Measurements from ENCODE around the gene PXDN. TPM values are rescaled to one million over a fixed set of nuclear protein-coding genes. Genes with fewer than 3 reads are reported as not detected.

Gene PXDN
- total RNA-seq, 1 donor from 2014 or later, result 36.3 TPM

DNA sequence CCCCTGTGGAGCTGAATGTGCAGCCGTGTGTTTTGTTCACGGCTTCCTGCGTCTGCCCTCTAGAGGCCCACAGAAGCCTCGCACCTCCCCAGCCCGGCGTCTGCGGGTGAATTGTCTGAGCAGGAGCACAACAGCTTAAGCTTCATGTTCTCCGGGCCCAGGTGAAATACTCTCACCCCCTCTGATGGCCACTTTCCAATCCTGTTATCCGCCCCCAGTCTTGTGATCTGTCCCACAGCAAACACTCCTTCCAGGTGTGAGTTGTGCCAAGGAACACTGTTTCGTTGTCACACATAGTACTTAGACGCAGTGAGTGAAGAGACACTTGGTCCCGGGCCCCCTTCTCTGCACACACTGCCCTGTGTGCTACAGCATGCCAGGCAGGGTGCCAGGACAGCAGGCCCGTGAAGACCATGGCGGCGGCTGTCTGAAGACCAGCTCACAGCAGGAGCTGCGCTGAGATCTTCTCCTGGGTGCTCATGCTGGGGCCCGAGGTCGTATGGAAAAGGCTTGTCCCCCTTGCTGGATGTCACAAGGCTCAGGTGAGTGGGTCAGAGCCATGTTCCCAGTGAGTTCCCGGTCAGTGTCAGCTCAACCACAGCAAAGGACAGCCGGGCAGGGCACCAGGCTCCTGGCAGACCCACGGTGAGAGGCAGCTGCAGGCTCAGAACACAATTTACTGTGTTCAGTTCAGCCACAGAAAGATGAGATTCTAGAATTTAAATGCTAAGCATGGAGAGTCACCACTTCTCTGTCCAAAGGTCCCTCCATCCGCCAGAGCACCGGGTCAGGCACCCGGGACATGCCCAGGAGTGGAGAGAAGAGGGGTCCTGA, 6.8 kb upstream of the PXDN start:
- Histone ChIP-seq H3K27ac (no peak overlapping the region), H3K36me3 (no peaks in the 10 kb centered on the region), H3K4me3 (no peak overlapping the region), H3K27me3 (ENCODE audit: low read depth) (peaks cover 4% of the 10 kb centered on the region), H3K9me3 (no peaks in the 10 kb centered on the region), H3K4me1 (peaks cover 3% of the 10 kb centered on the region)
- peak; percentile 76 for DNase-seq
- TF ChIP-seq, protein P1, sequence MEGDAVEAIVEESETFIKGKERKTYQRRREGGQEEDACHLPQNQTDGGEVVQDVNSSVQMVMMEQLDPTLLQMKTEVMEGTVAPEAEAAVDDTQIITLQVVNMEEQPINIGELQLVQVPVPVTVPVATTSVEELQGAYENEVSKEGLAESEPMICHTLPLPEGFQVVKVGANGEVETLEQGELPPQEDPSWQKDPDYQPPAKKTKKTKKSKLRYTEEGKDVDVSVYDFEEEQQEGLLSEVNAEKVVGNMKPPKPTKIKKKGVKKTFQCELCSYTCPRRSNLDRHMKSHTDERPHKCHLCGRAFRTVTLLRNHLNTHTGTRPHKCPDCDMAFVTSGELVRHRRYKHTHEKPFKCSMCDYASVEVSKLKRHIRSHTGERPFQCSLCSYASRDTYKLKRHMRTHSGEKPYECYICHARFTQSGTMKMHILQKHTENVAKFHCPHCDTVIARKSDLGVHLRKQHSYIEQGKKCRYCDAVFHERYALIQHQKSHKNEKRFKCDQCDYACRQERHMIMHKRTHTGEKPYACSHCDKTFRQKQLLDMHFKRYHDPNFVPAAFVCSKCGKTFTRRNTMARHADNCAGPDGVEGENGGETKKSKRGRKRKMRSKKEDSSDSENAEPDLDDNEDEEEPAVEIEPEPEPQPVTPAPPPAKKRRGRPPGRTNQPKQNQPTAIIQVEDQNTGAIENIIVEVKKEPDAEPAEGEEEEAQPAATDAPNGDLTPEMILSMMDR (IDR thresholded peaks at IDR 0.05), result peak; percentile 80
- intact Hi-C loops (cut with DNase I), result no loop called here
- ATAC-seq, result peak; percentile 80 to 85

DNA sequence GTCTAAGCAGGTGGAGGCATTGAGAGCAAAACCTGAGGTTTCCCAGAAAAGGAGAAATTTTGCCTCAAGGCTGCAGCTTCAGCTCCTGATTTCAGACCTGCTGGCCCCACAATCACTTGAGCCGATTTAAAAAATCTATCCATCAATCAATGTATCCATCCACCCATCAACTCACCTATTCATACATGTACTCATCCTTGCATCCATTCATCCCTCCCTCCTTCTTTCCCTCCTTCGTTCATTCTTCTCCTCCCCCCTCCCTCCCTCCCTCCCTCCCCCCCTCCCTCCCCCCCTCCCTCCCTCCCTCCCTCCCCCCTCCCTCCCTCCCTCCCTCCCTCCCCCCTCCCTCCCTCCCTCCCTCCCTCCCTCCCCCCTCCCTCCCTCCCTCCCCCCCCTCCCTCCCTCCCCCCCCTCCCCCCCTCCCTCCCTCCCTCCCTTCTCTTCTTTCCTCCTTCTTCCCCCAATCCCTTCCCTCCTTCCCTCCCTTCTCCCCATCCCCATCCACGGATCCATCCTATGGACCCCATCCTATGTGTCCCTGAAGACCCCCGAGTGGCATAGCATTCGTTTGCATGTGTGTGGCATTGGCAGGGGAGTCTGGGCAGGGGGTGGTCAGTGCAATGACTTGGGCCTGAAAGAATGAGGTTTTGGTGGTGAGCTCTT, 6.1 kb upstream of the PXDN start:
- Histone ChIP-seq H3K9me3 (no peaks in the 10 kb centered on the region), H3K27me3 (ENCODE audit: low read depth) (peaks cover 4% of the 10 kb centered on the region), H3K4me3 (no peak overlapping the region), H3K4me1 (peaks cover 3% of the 10 kb centered on the region), H3K36me3 (no peaks in the 10 kb centered on the region), H3K27ac (no peak overlapping the region)
- intact Hi-C loops (cut with DNase I), result no loop called here
- DNase-seq (no peak), ATAC-seq (no peak)
- TF ChIP-seq, protein P1 (IDR thresholded peaks at IDR 0.05), result no peak

DNA sequence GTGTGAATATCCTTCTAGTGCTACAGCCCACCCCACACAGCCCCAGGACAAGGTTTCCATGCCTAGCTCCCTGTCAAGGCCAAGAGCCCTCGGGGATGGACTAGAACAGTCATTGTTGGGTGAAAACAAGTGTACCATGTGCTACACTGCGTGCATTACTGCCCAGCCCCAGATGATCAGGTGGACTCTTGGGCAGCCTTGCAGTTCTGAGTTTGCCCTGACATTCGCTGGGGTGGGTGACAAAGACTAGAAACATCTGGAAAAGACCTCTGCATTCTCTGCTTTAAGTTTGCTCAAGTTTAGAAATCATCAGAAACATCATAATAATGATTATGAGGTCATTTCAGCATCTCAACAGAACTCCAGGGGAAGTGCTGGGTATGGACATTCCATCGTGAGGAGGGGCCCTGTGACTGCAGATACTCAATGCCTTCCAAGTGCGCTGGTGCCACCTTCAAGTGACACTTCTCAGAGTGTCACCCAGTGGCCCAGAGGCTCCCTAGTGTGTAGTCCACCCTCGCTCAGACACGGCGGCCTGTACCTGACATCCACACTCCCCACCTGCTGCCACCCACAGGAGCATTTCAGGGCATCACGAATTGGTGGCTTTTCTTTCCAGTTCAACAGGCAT, 5.3 kb upstream of the PXDN start:
- Histone ChIP-seq H3K9me3 (no peaks in the 10 kb centered on the region), H3K4me3 (no peak overlapping the region), H3K27me3 (ENCODE audit: low read depth) (peaks cover 12% of the 10 kb centered on the region), H3K36me3 (no peaks in the 10 kb centered on the region), H3K27ac (peak overlapping the region; percentile 46), H3K4me1 (peaks cover 9% of the 10 kb centered on the region)
- intact Hi-C loops (cut with DNase I), result no loop called here
- DNase-seq (no peak), ATAC-seq (peak; percentile 40 to 66)
- TF ChIP-seq, protein P1 (IDR thresholded peaks at IDR 0.05), result no peak

DNA sequence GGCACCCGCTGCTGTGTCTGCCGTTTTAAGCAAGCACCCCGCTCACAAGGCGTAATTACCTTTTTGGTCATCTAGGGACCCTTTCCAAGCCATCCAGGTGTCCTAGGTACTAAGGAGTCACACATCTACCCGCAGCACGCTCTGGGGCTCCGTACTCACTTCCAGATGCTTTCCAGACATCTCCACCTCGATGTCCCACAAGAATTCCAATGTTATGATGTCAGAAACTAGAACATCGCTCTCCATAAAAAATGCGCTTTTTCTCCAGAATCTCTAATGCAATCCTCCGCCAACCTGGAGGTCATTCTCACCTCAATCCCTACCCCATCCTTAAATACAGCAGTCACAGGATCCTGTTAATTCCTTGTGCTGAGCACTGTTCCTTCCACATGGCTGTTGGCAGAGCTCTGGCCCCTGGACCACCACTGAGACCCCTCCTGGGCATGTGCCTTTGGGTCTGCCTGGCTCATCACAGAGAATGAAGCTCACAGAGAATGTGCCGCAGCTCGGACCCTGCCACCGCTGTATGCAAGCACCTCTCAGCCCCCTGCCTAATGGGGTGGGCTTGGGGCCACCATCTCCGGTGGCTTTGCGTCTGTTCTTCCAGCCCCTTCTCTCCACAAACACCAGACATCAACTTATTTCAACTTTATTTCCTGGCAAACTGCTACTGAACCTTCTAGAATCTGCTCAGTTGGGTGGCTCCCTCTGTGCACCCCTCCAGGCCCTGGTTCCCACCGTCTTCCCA, 4.6 kb upstream of the PXDN start:
- H3K4me1 ChIP-seq, result peaks cover 12% of the 10 kb centered on the region
- no peak overlapping the region for H3K4me3 ChIP-seq
- intact Hi-C loops (cut with DNase I), result no loop called here
- no peak for DNase-seq
- peaks cover 19% of the 10 kb centered on the region for H3K27me3 ChIP-seq (ENCODE audit: low read depth)
- TF ChIP-seq, protein P1 (IDR thresholded peaks at IDR 0.05), result no peak
- peak overlapping the region; percentile 46 for H3K27ac ChIP-seq
- no peaks in the 10 kb centered on the region for H3K9me3 ChIP-seq
- H3K36me3 ChIP-seq, result no peaks in the 10 kb centered on the region
- ATAC-seq, result no peak

DNA sequence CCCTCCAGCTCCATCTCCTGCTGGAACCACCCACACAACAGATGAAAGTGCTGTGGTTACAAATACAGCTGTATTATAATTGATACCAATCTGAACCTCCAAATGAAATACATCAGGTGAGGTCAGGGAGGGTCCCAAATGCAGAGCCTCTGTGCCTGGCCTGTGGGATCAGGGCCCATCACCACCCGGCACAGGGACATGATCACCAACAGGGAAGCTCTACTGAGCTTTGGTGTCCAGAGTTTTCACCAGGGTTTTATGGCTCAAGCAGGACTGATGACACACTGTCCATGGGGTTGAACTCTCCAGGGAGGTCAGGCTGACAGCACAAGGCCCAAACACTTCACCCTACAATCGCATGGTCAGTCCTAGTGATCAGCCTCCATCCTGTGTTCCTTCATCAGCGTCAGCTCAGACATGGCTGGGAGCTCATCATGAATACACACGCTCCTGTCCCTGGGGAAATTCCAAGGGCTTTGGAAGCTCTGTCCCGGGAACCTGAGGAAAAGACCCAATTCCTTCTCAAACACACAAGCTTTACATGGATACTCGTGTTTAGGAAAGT, 3.9 kb upstream of the PXDN start:
- Histone ChIP-seq H3K4me3 (no peak overlapping the region), H3K4me1 (peaks cover 12% of the 10 kb centered on the region), H3K36me3 (no peaks in the 10 kb centered on the region), H3K9me3 (no peaks in the 10 kb centered on the region), H3K27ac (no peak overlapping the region), H3K27me3 (ENCODE audit: low read depth) (peaks cover 21% of the 10 kb centered on the region)
- TF ChIP-seq, protein P1 (IDR thresholded peaks at IDR 0.05), result no peak
- no peak for DNase-seq
- intact Hi-C loops (cut with DNase I), result no loop called here
- no peak for ATAC-seq

Data from lower lobe of right lung (tissue), 2 donors.